ENCODE results near the gene HDAC1.

- TF ChIP-seq, protein P1, sequence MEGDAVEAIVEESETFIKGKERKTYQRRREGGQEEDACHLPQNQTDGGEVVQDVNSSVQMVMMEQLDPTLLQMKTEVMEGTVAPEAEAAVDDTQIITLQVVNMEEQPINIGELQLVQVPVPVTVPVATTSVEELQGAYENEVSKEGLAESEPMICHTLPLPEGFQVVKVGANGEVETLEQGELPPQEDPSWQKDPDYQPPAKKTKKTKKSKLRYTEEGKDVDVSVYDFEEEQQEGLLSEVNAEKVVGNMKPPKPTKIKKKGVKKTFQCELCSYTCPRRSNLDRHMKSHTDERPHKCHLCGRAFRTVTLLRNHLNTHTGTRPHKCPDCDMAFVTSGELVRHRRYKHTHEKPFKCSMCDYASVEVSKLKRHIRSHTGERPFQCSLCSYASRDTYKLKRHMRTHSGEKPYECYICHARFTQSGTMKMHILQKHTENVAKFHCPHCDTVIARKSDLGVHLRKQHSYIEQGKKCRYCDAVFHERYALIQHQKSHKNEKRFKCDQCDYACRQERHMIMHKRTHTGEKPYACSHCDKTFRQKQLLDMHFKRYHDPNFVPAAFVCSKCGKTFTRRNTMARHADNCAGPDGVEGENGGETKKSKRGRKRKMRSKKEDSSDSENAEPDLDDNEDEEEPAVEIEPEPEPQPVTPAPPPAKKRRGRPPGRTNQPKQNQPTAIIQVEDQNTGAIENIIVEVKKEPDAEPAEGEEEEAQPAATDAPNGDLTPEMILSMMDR (IDR thresholded peaks at IDR 0.05): no peak
- no peak for TF ChIP-seq POLR2A (IDR thresholded peaks at IDR 0.05)
Measured at GRCh38 chr1:32336591-32336932, 44.7 kb downstream of the HDAC1 start.

Measured in heart left ventricle (tissue), 13 donors.